HUES48 (cell line): ENCODE results near the gene CARD11.

Experiments
- H3K27ac ChIP-seq: one replicate; pipeline ENCODE4 v1.7.0; 2013; ENCODE audit warnings: low read depth, low read length, inconsistent platforms
- H3K27me3 ChIP-seq: 2 replicates; pipeline ENCODE4 v1.6.1; 2013; ENCODE audit warnings: mild to moderate bottlenecking, low read length; ENCODE audit not compliant: control insufficient read depth, insufficient read depth
- H3K36me3 ChIP-seq: 2 replicates; pipeline ENCODE4 v1.6.1; 2013; ENCODE audit warnings: low read length; ENCODE audit not compliant: control insufficient read depth, insufficient read depth
- H3K4me1 ChIP-seq: 2 replicates; pipeline ENCODE4 v1.6.1; 2013; ENCODE audit warnings: mild to moderate bottlenecking, low read length; ENCODE audit not compliant: control insufficient read depth, insufficient read depth
- H3K4me3 ChIP-seq: 2 replicates; pipeline ENCODE4 v1.5.1; 2013; ENCODE audit warnings: mild to moderate bottlenecking, low read depth, low read length
- H3K9ac ChIP-seq: 2 replicates; pipeline ENCODE4 v1.6.1; 2013; ENCODE audit warnings: mild to moderate bottlenecking, low read depth, low read length, moderate library complexity
- H3K9me3 ChIP-seq: 2 replicates; pipeline ENCODE4 v1.6.1; 2013; ENCODE audit warnings: low read length; ENCODE audit not compliant: control insufficient read depth, insufficient read depth

Gene CARD11

DNA sequence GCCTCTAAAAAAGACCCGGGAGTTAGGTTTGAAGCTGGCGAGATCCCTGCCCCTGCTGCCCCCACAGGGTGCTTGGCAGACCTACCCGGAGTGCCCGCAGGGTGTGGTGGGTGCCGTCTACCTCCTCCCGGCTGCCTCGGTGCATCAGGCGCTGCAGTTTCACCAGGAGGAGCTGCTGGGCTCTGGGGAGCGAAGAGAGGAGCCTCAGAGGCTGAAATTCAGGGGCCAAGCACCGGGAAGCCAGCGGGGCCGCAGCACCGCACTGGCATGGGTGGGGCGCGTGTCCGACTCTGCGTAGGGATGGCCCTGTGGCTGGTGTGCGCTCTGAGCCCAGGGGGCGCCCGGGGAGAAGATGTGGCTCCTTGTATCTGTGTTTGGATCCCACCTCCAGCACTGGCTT lies 125.3 kb downstream of the CARD11 start:
- Histone ChIP-seq H3K27me3 (no peaks in the 10 kb centered on the region), H3K9me3 (no peaks in the 10 kb centered on the region), H3K27ac (no peak overlapping the region), H3K36me3 (peaks cover 10% of the 10 kb centered on the region; the same call in 1 of the 2 replicates), H3K4me3 (no peak overlapping the region), H3K4me1 (no peaks in the 10 kb centered on the region), H3K9ac (no peak overlapping the region)

DNA sequence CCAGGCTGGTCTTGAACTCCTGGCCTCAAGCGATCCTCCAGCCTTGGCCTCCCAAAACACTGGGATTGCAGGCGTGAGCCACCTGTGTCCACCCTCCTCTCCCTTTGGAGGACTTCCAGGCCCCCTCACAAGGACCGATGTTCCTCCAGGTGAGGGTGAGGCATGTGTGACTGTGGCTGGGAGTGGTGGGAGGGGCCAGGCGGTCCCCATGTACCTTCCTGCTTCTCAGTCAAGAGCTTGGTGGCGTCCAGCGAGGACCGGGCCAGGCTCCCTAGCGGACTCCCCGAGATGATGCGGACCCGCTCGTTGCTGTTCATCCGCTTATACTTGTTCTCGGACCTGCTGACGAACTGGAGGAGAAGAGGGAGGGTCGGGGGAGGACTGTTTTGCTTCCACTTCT lies 128.6 kb downstream of the CARD11 start:
- Histone ChIP-seq H3K4me3 (no peak overlapping the region), H3K9ac (no peak overlapping the region), H3K27ac (no peak overlapping the region), H3K36me3 (peaks cover 12% of the 10 kb centered on the region; the same call in 1 of the 2 replicates), H3K9me3 (no peaks in the 10 kb centered on the region), H3K27me3 (no peaks in the 10 kb centered on the region), H3K4me1 (no peaks in the 10 kb centered on the region)

DNA sequence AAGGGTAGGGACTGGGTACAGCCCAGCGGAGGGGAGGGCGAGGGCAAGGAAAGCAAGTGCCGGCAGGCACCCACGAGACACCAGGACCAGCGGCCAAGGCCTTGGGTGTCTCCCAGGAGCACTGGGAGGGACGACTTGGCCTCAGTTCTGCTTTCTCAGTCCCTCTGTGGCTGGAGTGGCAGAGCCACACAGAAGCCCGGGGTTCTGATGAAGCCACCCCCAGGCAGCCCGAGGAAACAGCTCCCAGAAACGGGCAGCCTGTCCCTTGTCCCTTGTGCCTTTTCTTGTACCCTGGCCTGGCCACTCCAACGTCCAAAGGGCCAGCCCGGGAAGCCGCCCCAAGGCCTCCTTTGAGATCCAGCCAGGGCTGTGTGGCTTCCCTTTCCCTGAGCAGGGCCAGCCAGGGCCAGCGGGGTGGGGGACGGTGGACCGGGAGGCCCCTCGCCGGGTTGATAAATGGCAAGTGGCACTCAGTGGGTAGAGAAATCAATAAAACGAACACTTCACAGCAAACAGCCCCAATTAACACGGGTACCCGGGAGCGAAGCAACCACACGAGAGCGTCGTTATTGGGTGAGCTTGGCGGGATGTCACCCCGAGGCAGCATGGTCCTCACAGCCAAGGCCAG lies 129.8 kb downstream of the CARD11 start:
- Histone ChIP-seq H3K4me1 (no peaks in the 10 kb centered on the region), H3K27me3 (no peaks in the 10 kb centered on the region), H3K36me3 (peaks cover 12% of the 10 kb centered on the region; the same call in 1 of the 2 replicates), H3K9ac (no peak overlapping the region), H3K9me3 (no peaks in the 10 kb centered on the region), H3K4me3 (no peak overlapping the region), H3K27ac (no peak overlapping the region)

DNA sequence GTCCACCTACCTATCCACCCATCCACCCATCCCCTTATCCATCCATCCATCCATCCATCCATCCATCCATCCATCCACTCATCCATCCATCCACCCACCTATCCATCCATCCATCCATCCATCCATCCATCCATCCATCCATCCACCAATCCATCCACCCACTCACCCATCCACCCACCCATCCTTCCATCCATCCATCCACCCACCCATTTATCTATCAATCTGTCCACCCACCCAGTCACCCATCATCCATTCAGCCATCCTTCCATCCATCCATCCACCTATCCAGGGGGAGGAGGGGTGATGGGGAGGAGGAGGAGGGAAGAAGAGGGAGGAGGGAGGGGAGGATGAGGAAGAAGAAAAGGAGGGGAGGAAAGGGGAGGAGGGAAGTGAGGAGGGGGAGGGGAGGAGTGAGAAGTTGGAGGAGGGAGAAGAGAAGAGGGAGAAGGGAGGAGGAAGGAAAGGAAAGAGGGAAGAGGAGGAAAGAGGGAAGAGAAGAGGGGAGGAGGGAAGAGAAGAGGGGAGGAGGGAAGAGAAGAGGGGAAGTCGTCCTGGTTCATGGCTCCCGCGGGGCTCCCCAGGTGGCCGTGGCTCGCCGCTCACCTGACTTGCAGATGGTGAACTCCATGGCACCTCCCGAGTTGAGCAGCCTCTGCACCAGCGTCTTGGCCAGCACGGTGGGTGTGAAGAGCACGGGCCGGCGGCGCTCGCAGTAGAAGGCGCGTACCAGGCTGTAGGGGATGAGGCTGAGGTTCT lies 130.8 kb downstream of the CARD11 start:
- Histone ChIP-seq H3K4me1 (no peaks in the 10 kb centered on the region), H3K27me3 (no peaks in the 10 kb centered on the region), H3K36me3 (peaks cover 9% of the 10 kb centered on the region; the same call in 1 of the 2 replicates), H3K4me3 (no peak overlapping the region), H3K9ac (no peak overlapping the region), H3K27ac (no peak overlapping the region), H3K9me3 (no peaks in the 10 kb centered on the region)

DNA sequence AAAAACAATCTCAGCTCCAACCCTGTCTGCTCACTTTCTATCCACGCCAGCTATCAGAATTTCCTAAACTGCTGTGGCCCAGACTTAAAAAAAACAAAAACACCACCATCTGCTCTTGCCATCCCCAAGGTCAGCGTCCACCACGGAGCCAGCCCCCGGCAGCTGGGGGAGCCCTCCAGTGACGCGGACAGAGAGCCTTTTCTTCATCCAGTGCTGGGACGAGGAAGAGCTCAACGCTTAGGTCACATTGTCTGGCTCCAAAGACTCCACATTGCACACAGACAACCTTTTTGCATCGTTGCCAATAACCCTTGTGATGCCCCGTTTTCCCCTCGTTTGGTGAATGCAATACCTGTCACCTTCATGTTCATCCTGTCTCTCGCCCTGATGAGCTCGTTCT lies 132.2 kb downstream of the CARD11 start:
- no peak overlapping the region for H3K27ac ChIP-seq

DNA sequence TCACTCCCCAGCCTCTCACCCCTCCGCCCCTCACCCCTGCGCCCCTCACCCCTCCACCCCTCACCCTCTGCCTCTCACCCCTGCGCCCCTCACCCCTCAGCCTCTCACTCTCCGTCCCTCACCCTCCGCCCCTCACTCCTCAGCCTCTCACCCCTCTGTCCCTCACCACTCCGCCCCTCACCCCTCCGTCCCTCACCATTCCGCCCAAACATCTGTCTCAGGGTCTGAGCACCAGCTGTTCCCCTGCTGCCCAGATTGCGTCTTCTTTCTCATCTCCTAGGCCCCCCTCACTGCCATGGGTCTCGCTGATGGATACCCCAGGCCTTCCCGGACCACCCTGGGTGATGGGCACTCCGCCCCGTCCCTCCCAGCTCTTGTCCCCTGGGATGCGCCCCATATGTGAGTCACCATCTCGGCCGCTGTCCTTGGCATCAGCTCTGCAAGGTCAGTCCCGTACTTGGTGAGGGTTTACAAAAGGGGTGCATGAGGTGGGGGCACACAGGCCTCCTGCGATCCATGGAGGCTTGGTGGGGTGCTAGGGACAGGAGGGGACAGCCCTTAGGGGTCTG lies 134.1 kb downstream of the CARD11 start:
- Histone ChIP-seq H3K27me3 (no peaks in the 10 kb centered on the region), H3K4me3 (no peak overlapping the region), H3K9ac (no peak overlapping the region), H3K27ac (no peak overlapping the region), H3K4me1 (no peaks in the 10 kb centered on the region), H3K9me3 (no peaks in the 10 kb centered on the region), H3K36me3 (peaks cover 5% of the 10 kb centered on the region)

More for the DNA sequence above, 132.2 kb downstream of the CARD11 start:
- Histone ChIP-seq H3K9me3 (no peaks in the 10 kb centered on the region), H3K4me1 (no peaks in the 10 kb centered on the region), H3K4me3 (no peak overlapping the region), H3K9ac (no peak overlapping the region), H3K36me3 (peaks cover 8% of the 10 kb centered on the region; the same call in 1 of the 2 replicates), H3K27me3 (no peaks in the 10 kb centered on the region)

DNA sequence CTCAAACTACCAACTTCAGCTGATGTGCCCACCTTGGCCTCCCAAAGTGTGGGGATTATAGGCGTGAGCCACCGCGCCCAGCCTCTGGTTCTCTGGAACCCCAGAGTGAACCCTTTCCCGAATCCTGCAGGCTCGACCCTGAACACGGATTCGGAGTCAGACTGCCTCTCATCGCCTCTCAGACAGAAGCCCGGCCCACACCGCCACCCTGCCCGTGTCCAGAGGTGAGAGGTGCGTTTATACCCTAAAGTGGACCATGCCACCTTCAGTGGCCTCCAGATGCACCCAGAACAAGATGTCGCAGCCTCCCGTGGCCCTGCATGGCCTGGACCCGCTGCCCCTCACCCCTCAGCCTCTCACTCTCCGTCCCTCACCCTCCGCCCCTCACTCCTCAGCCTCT lies 134.6 kb downstream of the CARD11 start:
- H3K27ac ChIP-seq: no peak overlapping the region
- peaks cover 5% of the 10 kb centered on the region for H3K36me3 ChIP-seq
- no peak overlapping the region for H3K4me3 ChIP-seq
- no peaks in the 10 kb centered on the region for H3K4me1 ChIP-seq
- H3K9me3 ChIP-seq: no peaks in the 10 kb centered on the region
- H3K27me3 ChIP-seq: no peaks in the 10 kb centered on the region
- H3K9ac ChIP-seq: no peak overlapping the region

DNA sequence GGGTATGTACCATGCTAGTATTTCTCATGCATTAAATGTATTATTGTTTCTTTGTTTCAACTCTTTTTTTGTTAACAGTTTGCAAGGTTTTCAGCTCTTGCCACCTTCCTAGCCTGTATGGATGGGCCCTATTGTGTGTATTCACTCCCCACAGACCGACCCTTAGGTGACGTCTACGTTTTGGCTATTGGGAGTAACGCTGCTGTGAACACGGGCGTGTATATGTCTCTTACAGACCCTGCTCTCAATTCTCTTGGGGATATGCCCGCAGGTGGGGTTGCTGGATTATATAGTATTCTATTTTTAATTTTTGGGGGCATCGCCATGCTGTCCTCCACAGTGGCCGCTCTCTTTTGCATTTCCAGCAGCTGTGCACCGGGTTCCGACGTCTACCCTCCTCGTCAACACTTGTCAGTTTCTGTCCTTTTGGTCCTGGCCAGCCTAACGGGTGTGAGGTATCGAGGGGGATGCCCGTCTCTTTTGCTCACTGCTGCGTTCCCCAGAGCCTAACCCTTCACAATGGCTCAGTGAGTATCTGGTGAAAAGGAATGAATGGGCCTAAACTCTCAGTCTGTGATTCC lies 135.5 kb downstream of the CARD11 start:
- H3K4me3 ChIP-seq: no peak overlapping the region
- no peaks in the 10 kb centered on the region for H3K4me1 ChIP-seq
- no peak overlapping the region for H3K9ac ChIP-seq
- no peaks in the 10 kb centered on the region for H3K27me3 ChIP-seq
- H3K36me3 ChIP-seq: peaks cover 5% of the 10 kb centered on the region
- H3K27ac ChIP-seq: no peak overlapping the region
- H3K9me3 ChIP-seq: no peaks in the 10 kb centered on the region

DNA sequence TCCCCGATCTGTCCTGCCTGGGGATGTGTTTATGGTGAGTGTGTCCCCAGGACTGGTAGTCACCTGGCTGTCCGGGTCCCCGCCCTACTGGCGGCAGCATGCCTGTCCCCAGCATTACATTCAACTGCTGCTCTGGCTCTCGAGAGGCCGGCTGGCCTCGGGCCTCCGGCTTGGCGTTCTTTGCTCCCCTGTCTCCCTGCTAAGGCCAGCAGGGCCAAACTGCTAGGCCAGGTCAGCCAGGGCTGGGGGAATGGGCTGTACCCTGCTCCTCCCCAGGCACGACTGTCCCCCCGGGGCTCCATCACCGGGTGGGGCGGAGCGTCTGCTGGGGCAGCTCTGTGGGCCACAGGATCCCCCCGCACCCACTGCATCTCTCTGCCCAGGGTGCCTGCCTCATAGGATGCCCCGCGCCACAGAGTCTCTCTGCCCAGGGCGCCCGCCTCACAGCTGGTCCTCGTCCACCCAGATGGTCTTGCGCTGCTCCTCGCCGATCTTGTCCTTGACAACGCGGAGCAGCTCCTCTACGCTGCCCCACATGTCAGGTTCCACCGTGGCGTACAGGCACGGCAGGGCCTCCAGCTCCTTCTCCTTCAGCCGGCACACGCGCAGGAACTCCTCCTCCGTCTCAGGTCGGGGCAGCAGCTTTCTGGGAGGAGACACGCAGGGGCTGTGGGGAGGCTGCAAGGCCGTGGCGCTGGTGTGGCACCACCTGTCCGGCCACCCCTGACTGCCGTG lies 137.3 kb downstream of the CARD11 start:
- H3K27me3 ChIP-seq: no peaks in the 10 kb centered on the region
- peaks cover 5% of the 10 kb centered on the region for H3K36me3 ChIP-seq
- H3K9me3 ChIP-seq: no peaks in the 10 kb centered on the region
- H3K27ac ChIP-seq: no peak overlapping the region
- H3K4me3 ChIP-seq: no peak overlapping the region
- no peak overlapping the region for H3K9ac ChIP-seq
- no peaks in the 10 kb centered on the region for H3K4me1 ChIP-seq

DNA sequence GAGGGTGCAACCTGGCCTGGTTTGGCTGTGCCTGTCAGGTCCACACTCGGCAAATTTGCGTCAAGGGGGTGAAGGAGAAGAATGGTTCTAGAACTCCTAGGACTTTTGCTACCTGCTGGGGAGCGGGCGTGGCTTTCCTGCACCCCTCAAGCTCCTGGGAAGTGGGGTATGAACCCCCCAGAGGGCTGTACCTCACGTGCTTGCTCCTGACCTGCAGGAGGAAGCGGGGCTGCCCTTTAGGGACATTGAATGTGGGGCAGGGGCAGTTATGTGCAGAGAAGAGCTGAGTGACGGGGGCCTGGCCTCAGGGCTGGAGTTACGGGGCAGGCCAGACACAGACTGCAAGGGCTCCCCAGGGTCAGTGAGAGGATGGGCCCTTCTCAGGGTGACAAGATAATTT lies 138.2 kb downstream of the CARD11 start:
- no peaks in the 10 kb centered on the region for H3K9me3 ChIP-seq
- H3K27ac ChIP-seq: no peak overlapping the region
- H3K4me3 ChIP-seq: no peak overlapping the region
- H3K27me3 ChIP-seq: no peaks in the 10 kb centered on the region
- H3K9ac ChIP-seq: no peak overlapping the region
- peaks cover 5% of the 10 kb centered on the region for H3K36me3 ChIP-seq
- H3K4me1 ChIP-seq: no peaks in the 10 kb centered on the region
